ENCODE data around the gene MMP23B. TPM values are rescaled to one million over a fixed set of nuclear protein-coding genes. Genes with fewer than 3 reads are reported as not detected.
A peak's percentile ranks its signal among the peaks of the same experiment; 100 is the strongest.

MMP23B gene
- total and polyA plus RNA-seq, 2 of the 8 experiments (the other 6 are each of a cell fraction or from before 2014, with no cell fraction given): 9.2 to 14.6 TPM

- Histone ChIP-seq H3K14ac (ENCODE audit: insufficient read length) (no peak overlapping the region), H3K23ac (ENCODE audit: insufficient read length) (no peak overlapping the region), H3K56ac (replicated peaks; ENCODE audit: insufficient read length, low read depth, low read length) (no peak overlapping the region), H2AK5ac (ENCODE audit: low read depth, low read length) (no peak overlapping the region; the same call in 1 of the 2 replicates), H3K4me2 (ENCODE audit: insufficient read depth in 1 of 2, low read depth in 2 of 2, low read length in 2 of 2) (no peak overlapping the region), H4K91ac (replicated peaks; ENCODE audit: insufficient read length, low read length) (no peak overlapping the region), H3K36me3 (ENCODE audit: control insufficient read depth in 2 of 4, insufficient read depth in 4 of 4, low read length in 3 of 4) (no peaks in the 10 kb centered on the region; a peak in 1 of 8 replicates), H3K18ac (ENCODE audit: extremely low read depth, low read length) (peak overlapping the region; percentile 51; the same call in 1 of the 2 replicates), H2BK120ac (replicated peaks; ENCODE audit: low read depth, low read length) (no peak overlapping the region), H3K27me3 (replicated peaks in 1 of 4; ENCODE audit: control insufficient read depth in 3 of 4, extremely low read depth in 1 of 4, insufficient read depth in 3 of 4, low read length in 3 of 4) (no peaks in the 10 kb centered on the region), H3K4me1 (replicated peaks in 1 of 4; ENCODE audit: control insufficient read depth in 3 of 4, insufficient read depth in 4 of 4, low read length in 3 of 4) (peaks cover 0 to 20% (median 13%) of the 10 kb centered on the region in 4 experiments; a peak in 6 of 7 replicates), H2BK5ac (ENCODE audit: low read depth, low read length) (peak overlapping the region; percentile 20; the same call in 1 of the 2 replicates), H3K79me1 (ENCODE audit: low read depth, low read length) (peaks cover 19% of the 10 kb centered on the region), H4K20me1 (replicated peaks in 1 of 2; ENCODE audit: control insufficient read depth in 1 of 2, insufficient read depth in 2 of 2, low read length in 2 of 2) (peaks cover 5 to 19% of the 10 kb centered on the region in 2 experiments), H3K79me2 (ENCODE audit: control insufficient read depth in 1 of 2, insufficient read depth in 2 of 2, low read length in 2 of 2) (peaks cover 4 to 47% of the 10 kb centered on the region in 2 experiments; a peak in 2 of 4 replicates), H2BK20ac (ENCODE audit: low read length) (peak overlapping the region; percentile 5; the same call in 1 of the 2 replicates), H3K9me3 (ENCODE audit: insufficient read depth in 2 of 2, low read depth in 1 of 2, low read length in 1 of 2) (no peaks in the 10 kb centered on the region), H3K27ac (ENCODE audit: low read depth, low read length) (peak overlapping the region; percentile 36), H3K4ac (replicated peaks; ENCODE audit: insufficient read length, low read depth, low read length) (no peak overlapping the region), H3K4me3 (ENCODE audit: extremely low read depth in 1 of 4, insufficient read depth in 2 of 4, low read depth in 3 of 4, low read length in 4 of 4) (no peak overlapping the region), H4K5ac (ENCODE audit: insufficient read length, low read depth, low read length) (no peak overlapping the region), H2AFZ (ENCODE audit: low read length) (no peak overlapping the region), H2BK12ac (ENCODE audit: low read depth, low read length) (peak overlapping the region; percentile 62; the same call in 1 of the 2 replicates), H3K9ac (replicated peaks in 1 of 4; ENCODE audit: extremely low read depth in 1 of 4, low read depth in 3 of 4, low read length in 3 of 4) (no peak overlapping the region), H3K23me2 (ENCODE audit: low read depth, low read length) (no peaks in the 10 kb centered on the region), H2BK15ac (ENCODE audit: low read length) (no peak overlapping the region), H4K8ac (ENCODE audit: extremely low read depth, insufficient read depth, low read length) (peak overlapping the region; percentile 71)
- WGBS, 2 experiments (ENCODE audit: extremely low coverage in 1 of 2, insufficient coverage in 1 of 2, insufficient read length in 1 of 2, insufficient replicate concordance in 2 of 2, low coverage in 1 of 2, low lambda C conversion rate in 2 of 2, missing lambda C conversion rate in 1 of 2): 73% methylated on average over 22 of the region's 24 CpGs; no CpG with 5 or more reads in 1 of the 2 experiments
- DNase-seq (ENCODE audit: low read depth in 1 of 2, low spot score in 2 of 2) (peak in 1 of 2 experiments; percentile 84), FAIRE-seq (no peak)
- POLR2A ChIA-PET (ENCODE audit: partially characterized antibody): interaction anchor here (0.6 to 1.4 kb wide), 3 partner anchors 10 to 284 kb away, joined by 3 to 5 read pairs (median 5); no protein-coding TSS in a partner anchor
- CTCF ChIA-PET (ENCODE audit: partially characterized antibody): interaction anchor here (0.8 to 2.7 kb wide), 11 partner anchors 10 to 365 kb away, joined by 3 to 24 read pairs (median 4); partner anchors contain the start of gene CDK11A
- TF ChIP-seq RFX5 (IDR thresholded peaks at IDR 0.05; ENCODE audit: borderline replicate concordance, low read depth, low read length): no peak
- TF ChIP-seq, protein P1, sequence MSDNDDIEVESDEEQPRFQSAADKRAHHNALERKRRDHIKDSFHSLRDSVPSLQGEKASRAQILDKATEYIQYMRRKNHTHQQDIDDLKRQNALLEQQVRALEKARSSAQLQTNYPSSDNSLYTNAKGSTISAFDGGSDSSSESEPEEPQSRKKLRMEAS (IDR thresholded peaks at IDR 0.05): peak; percentile 27; the same call in 1 of the 2 replicates
- peak; percentile 65 for TF ChIP-seq CREB1 (IDR thresholded peaks at IDR 0.05)
- TF ChIP-seq RAD21 (IDR thresholded peaks at IDR 0.05 in 1 of 2, conservative IDR thresholded peaks at IDR 0.05 in 1 of 2; ENCODE audit: low read depth in 2 of 2, low read length in 2 of 2): peak in 1 of 2 experiments; percentile 20; a peak in 2 of 4 replicates
- peak; percentile 49; the same call in 1 of the 2 replicates for TF ChIP-seq GABPA (IDR thresholded peaks at IDR 0.05; ENCODE audit: borderline replicate concordance, insufficient read depth, low read length)
- no peak for TF ChIP-seq SUZ12 (IDR thresholded peaks at IDR 0.05; ENCODE audit: low read length)
- TF ChIP-seq, protein P2, sequence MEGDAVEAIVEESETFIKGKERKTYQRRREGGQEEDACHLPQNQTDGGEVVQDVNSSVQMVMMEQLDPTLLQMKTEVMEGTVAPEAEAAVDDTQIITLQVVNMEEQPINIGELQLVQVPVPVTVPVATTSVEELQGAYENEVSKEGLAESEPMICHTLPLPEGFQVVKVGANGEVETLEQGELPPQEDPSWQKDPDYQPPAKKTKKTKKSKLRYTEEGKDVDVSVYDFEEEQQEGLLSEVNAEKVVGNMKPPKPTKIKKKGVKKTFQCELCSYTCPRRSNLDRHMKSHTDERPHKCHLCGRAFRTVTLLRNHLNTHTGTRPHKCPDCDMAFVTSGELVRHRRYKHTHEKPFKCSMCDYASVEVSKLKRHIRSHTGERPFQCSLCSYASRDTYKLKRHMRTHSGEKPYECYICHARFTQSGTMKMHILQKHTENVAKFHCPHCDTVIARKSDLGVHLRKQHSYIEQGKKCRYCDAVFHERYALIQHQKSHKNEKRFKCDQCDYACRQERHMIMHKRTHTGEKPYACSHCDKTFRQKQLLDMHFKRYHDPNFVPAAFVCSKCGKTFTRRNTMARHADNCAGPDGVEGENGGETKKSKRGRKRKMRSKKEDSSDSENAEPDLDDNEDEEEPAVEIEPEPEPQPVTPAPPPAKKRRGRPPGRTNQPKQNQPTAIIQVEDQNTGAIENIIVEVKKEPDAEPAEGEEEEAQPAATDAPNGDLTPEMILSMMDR (IDR thresholded peaks at IDR 0.05; ENCODE audit: control extremely low read depth in 1 of 3, insufficient read depth in 1 of 3, low read depth in 1 of 3, low read length in 3 of 3): peak; percentile 55 to 81 (median 78)
These were observed 46.8 kb downstream of the MMP23B start for GRCh38 chr1:1678581-1679380.
